Endothelial cell of umbilical vein (primary cell): ENCODE measurements around the gene METTL6. TPM values are rescaled to one million over a fixed set of nuclear protein-coding genes. Genes with fewer than 3 reads are reported as not detected.

ENCODE experiments used
- BruUV-seq: library from RNA; stranded (reverse); fragments of 400-500 nt; replicated peaks from 2 replicates; lab custom pipeline; 2021; lab: Mats Ljungman, UMichigan
- CTCF ChIA-PET: fragments of 300-600, 350-600 bp; sonication (Branson Sonifier 250); formaldehyde crosslinking; loops from one replicate; lab custom pipeline; 2021; ENCODE audit warnings: antibody characterized with exemption, inconsistent platforms; lab: Charles Lee
- POLR2A ChIA-PET: fragments of 300-600, 350-600 bp; sonication (Branson Sonifier 250); formaldehyde crosslinking; loops from one replicate; lab custom pipeline; 2021; ENCODE audit warnings: antibody characterized with exemption, inconsistent platforms; lab: Charles Lee
- DNase-seq: peaks from one replicate; pipeline ENCODE4 v3.0.0-alpha.2; 2011; ENCODE audit warnings: low read depth, low spot score
- FAIRE-seq: peaks from 2 replicates; lab custom pipeline; 2011; peaks lifted over from hg19 to GRCh38; lab: Jason Lieb, UNC
- H2AFZ ChIP-seq: 2 replicates; pipeline ENCODE4 v1.6.0; 2012; ENCODE audit warnings: low read depth, low read length, control low read depth, inconsistent platforms
- H3K27ac ChIP-seq: 2 replicates; pipeline ENCODE4 v1.5.1; 2011; ENCODE audit warnings: low read depth, mild to moderate bottlenecking, control low read depth, low read length, moderate library complexity; ENCODE audit not compliant: insufficient read depth
- H3K27me3 ChIP-seq, 2 experiments: 2 replicates each; pipeline versions ENCODE4 v1.6.0 to v1.6.1; 2011; ENCODE audit warnings: low read length in 2 of 2, mixed read lengths in 1 of 2; ENCODE audit not compliant: control insufficient read depth in 2 of 2, insufficient read depth in 2 of 2
- H3K36me3 ChIP-seq, 2 experiments: 2 replicates in 1 of 2; 3 replicates in 1 of 2; pipeline ENCODE4 v1.5.1; 2011; ENCODE audit warnings: low read length in 2 of 2, mild to moderate bottlenecking in 1 of 2, moderate library complexity in 1 of 2; ENCODE audit not compliant: control insufficient read depth in 2 of 2, insufficient read depth in 2 of 2; ENCODE audit errors: extremely low read depth in 1 of 2
- H3K4me1 ChIP-seq: 3 replicates; pipeline ENCODE4 v1.5.1; 2011; ENCODE audit warnings: mild to moderate bottlenecking, low read length; ENCODE audit not compliant: control insufficient read depth, insufficient read depth; ENCODE audit errors: extremely low read depth
- H3K4me2 ChIP-seq: 2 replicates; pipeline ENCODE4 v1.6.1; 2011; ENCODE audit warnings: low read length, control low read depth, mixed read lengths; ENCODE audit not compliant: insufficient read depth
- H3K4me3 ChIP-seq, 3 experiments: fragments of 200-600 bp in 1 of 3; sonication (generic), shearing (Covaris generic) in 1 of 3; replicated peaks in 1 of 3; 2 replicates each; pipeline ENCODE4 v1.5.1; 2011 to 2016; ENCODE audit warnings: control low read depth in 3 of 3, low read length in 3 of 3, mild to moderate bottlenecking in 2 of 3, inconsistent platforms in 1 of 3, low read depth in 1 of 3, moderate library complexity in 1 of 3; ENCODE audit not compliant: insufficient read depth in 1 of 3
- H3K79me2 ChIP-seq: 2 replicates; pipeline ENCODE4 v1.6.0; 2012; ENCODE audit warnings: low read length, inconsistent platforms; ENCODE audit not compliant: control insufficient read depth, insufficient read depth
- H3K9ac ChIP-seq: replicated peaks from 2 replicates; pipeline ENCODE3; 2011; ENCODE audit warnings: low read length, control low read depth; ENCODE audit not compliant: insufficient read depth; ENCODE audit errors: extremely low read depth
- H3K9me1 ChIP-seq: replicated peaks from 3 replicates; pipeline ENCODE4 v1.6.0; 2011; ENCODE audit warnings: mild to moderate bottlenecking, low read length; ENCODE audit not compliant: control insufficient read depth, insufficient read depth; ENCODE audit errors: extremely low read depth
- H3K9me3 ChIP-seq: replicated peaks from 2 replicates; pipeline ENCODE4 v1.5.1; 2012; ENCODE audit warnings: low read length, inconsistent platforms; ENCODE audit not compliant: control insufficient read depth, insufficient read depth
- H4K20me1 ChIP-seq: replicated peaks from 2 replicates; pipeline ENCODE3; 2011; ENCODE audit warnings: mild to moderate bottlenecking, low read length; ENCODE audit not compliant: control insufficient read depth, insufficient read depth; ENCODE audit errors: extremely low read depth
- EZH2 ChIP-seq: IDR thresholded peaks from 2 replicates; pipeline ENCODE4 v1.6.1; 2012; ENCODE audit warnings: borderline replicate concordance, low read depth, mild to moderate bottlenecking, moderate library complexity, low read length, inconsistent platforms; ENCODE audit not compliant: severe bottlenecking
- FOS ChIP-seq: IDR thresholded peaks from 2 replicates; pipeline ENCODE4 v1.6.1; 2011; ENCODE audit warnings: mild to moderate bottlenecking, low read length, moderate library complexity, borderline replicate concordance; ENCODE audit not compliant: insufficient read depth
- JUN ChIP-seq: IDR thresholded peaks from 2 replicates; pipeline ENCODE4 v1.6.1; 2011; ENCODE audit warnings: borderline replicate concordance, low read depth; ENCODE audit not compliant: insufficient read length, insufficient read depth
- MAX ChIP-seq: IDR thresholded peaks from 2 replicates; pipeline ENCODE4 v1.6.1; 2011; ENCODE audit not compliant: insufficient read depth, insufficient read length
- MYC ChIP-seq: IDR thresholded peaks from one replicate; pipeline ENCODE4 v1.6.1; 2011; ENCODE audit warnings: mild to moderate bottlenecking, low read depth, low read length
- POLR2A ChIP-seq: IDR thresholded peaks from 2 replicates; pipeline ENCODE4 v1.6.1; 2012; ENCODE audit warnings: low read depth, mild to moderate bottlenecking, control low read depth, low read length
- POLR2AphosphoS5 ChIP-seq: IDR thresholded peaks from 2 replicates; pipeline ENCODE4 v1.6.1; 2012; ENCODE audit warnings: low read depth, mild to moderate bottlenecking, control low read depth, low read length, moderate library complexity; ENCODE audit not compliant: insufficient read depth
- dilution Hi-C: fragments of 300-500 bp; cut with MboI; formaldehyde crosslinking; loops from one replicate; pipeline ENCODE4 v1.15.0; 2019; ENCODE audit warnings: low sequenced_read_pairs; ENCODE audit not compliant: extremely low pct_ligation_motif_present
- intact Hi-C: fragments of 100-400 bp; cut with micrococcal nuclease; formaldehyde crosslinking; loops from one replicate; pipeline ENCODE4 v1.10.0; 2022
- polyA plus RNA-seq, 4 experiments: library from polyadenylated mRNA; depleted of rRNA in 3 of 4; stranded (reverse) in 3 of 4; unstranded in 1 of 4; fragments of >200 nt; gene quantifications; 2 replicates each; pipeline versions ENCODE4 v1.2.1 to v1.2.3, GENCODE V29; 2011 to 2012; ENCODE audit warnings: missing spikeins in 1 of 4
- total RNA-seq: library from RNA; stranded (reverse); gene quantifications from 2 replicates; pipeline ENCODE4 v1.2.3, GENCODE V29; 2021

METTL6 gene
- total and polyA plus RNA-seq, 2 donors (not counting 3 experiments of a cell fraction or from before 2014, with no cell fraction given) = 12.7 to 19.5 TPM

GRCh38 chr3:15434756-15435155, 7.4 kb upstream of the METTL6 start:
- H3K4me1 ChIP-seq = peaks cover 8% of the 10 kb centered on the region
- H3K36me3 ChIP-seq = peaks cover 18 to 25% of the 10 kb centered on the region in 2 experiments
- no peak for TF ChIP-seq EZH2
- TF ChIP-seq JUN = no peak
- TF ChIP-seq POLR2A = no peak
- TF ChIP-seq MYC = no peak
- no peak for TF ChIP-seq MAX
- TF ChIP-seq POLR2AphosphoS5 = no peak
- TF ChIP-seq FOS = no peak
- H4K20me1 ChIP-seq = no peaks in the 10 kb centered on the region
- no peak overlapping the region for H3K27ac ChIP-seq
- no peak overlapping the region for H3K4me3 ChIP-seq
- DNase-seq (no peak), FAIRE-seq (no peak)
- no peaks in the 10 kb centered on the region for H3K9me1 ChIP-seq
- CTCF ChIA-PET = interaction anchor here (1.6 kb wide), 1 partner anchor 124 kb away, joined by 4 read pairs; no protein-coding TSS in a partner anchor
- no TSS peak for BruUV-seq
- H3K4me2 ChIP-seq = no peak overlapping the region
- dilution Hi-C loops (no loop called here), intact Hi-C loops (no loop called here)
- H3K9me3 ChIP-seq = no peaks in the 10 kb centered on the region
- peaks cover 13% of the 10 kb centered on the region for H3K79me2 ChIP-seq
- no peak overlapping the region for H2AFZ ChIP-seq
- no peak overlapping the region for H3K9ac ChIP-seq
- H3K27me3 ChIP-seq = no peaks in the 10 kb centered on the region
- POLR2A ChIA-PET = no interaction called here

- H3K4me1 ChIP-seq = peaks cover 6% of the 10 kb centered on the region
- H3K27me3 ChIP-seq = no peaks in the 10 kb centered on the region
- H3K4me2 ChIP-seq = no peak overlapping the region
- H4K20me1 ChIP-seq = no peaks in the 10 kb centered on the region
- ChIA-PET CTCF (no interaction called here), POLR2A (no interaction called here)
- H3K36me3 ChIP-seq = peaks cover 14 to 21% of the 10 kb centered on the region in 2 experiments
- intact Hi-C loops (no loop called here), dilution Hi-C loops (no loop called here)
- H3K9ac ChIP-seq = no peak overlapping the region
- no peak overlapping the region for H3K27ac ChIP-seq
- H2AFZ ChIP-seq = no peak overlapping the region
- no TSS peak for BruUV-seq
- no peaks in the 10 kb centered on the region for H3K9me3 ChIP-seq
- FAIRE-seq (no peak), DNase-seq (no peak)
- H3K79me2 ChIP-seq = peaks cover 24% of the 10 kb centered on the region
- H3K9me1 ChIP-seq = no peaks in the 10 kb centered on the region
- no peak for TF ChIP-seq POLR2A
- no peak for TF ChIP-seq MAX
- no peak for TF ChIP-seq POLR2AphosphoS5
- H3K4me3 ChIP-seq = no peak overlapping the region
These were observed 6.2 kb upstream of the METTL6 start for GRCh38 chr3:15433531-15433930.
